GM19324 (cell line): ENCODE results near the gene TRIP10.
A peak's percentile ranks its signal among the peaks of the same experiment; 100 is the strongest.
"Not testable (repeated sequence)": the region's sequence is repeated elsewhere in the genome, so short reads cannot be mapped to it uniquely, and the experiment has no call there.

Experiments used
- ATAC-seq: cut with Tn5 transposase; IDR thresholded peaks from one replicate; pipeline ENCODE4 v1.9.1; 2021; ENCODE audit warnings: mild to moderate bottlenecking, moderate library complexity; ENCODE audit not compliant: unreplicated experiment, low FRiP score

Gene TRIP10

DNA sequence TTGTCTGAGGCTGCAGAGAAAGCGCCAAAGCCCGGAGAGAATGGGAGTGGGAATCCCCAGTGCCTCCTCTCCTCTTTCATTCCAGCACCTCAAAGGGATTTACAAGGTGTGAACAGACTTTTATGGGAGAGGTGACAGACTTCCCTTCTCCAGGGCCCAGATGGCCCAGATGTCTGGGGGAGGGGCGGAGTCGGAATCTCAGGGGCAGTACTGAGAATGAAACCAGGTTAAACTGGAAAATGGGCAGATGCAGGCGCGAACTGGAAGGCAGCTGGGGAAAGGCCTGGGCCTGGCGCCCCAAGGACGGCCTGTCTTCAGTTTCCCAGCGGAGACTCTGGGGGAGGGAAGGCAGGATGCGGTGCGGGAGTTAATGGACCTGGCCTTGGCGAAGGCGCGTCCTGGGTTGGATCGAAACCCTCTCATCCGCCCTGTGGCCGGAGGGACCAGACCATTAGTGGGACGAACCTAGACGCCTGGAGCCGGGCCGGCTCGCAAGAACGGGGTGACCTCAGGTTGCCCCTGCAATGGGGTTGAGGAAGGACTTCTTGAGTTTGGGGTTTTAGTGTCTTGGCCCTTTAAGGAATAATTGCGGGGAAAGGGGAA is 592 bp upstream of the TRIP10 start:
- no peak for ATAC-seq

DNA sequence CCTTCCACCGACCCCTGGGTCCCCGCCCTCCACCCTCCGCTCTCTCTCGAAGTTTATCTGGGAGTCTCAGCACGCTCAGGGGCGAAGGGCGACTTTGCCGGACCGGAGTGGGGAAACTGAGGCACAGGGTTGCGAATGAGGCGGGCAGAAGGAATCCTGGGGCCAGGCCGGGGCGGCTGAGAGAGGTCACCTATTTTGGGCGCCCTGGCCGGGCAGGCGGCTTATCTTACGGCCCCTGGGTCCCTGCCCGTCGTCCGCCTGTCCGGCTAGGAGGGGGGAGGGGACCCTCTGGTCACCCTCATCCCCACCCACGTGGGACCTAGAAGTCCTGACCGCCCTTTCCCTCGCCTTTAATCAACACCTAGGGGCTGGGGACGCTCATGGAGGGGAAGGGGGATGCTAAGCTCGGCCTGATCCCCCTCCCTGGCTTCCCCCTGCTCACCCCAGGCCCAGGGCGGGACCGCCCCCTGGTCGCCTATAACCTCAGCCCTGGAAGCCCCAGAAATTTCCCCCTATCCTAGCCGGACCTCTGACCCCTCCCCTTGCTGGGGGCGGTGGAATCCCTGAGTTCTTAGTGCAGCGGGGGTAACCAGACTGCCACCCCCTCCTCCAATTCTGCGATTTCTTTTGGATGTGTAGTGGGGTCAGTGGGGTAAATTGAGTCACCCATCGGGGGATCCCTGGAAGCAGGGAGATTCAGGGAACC is 556 bp downstream of the TRIP10 start:
- no peak for ATAC-seq

DNA sequence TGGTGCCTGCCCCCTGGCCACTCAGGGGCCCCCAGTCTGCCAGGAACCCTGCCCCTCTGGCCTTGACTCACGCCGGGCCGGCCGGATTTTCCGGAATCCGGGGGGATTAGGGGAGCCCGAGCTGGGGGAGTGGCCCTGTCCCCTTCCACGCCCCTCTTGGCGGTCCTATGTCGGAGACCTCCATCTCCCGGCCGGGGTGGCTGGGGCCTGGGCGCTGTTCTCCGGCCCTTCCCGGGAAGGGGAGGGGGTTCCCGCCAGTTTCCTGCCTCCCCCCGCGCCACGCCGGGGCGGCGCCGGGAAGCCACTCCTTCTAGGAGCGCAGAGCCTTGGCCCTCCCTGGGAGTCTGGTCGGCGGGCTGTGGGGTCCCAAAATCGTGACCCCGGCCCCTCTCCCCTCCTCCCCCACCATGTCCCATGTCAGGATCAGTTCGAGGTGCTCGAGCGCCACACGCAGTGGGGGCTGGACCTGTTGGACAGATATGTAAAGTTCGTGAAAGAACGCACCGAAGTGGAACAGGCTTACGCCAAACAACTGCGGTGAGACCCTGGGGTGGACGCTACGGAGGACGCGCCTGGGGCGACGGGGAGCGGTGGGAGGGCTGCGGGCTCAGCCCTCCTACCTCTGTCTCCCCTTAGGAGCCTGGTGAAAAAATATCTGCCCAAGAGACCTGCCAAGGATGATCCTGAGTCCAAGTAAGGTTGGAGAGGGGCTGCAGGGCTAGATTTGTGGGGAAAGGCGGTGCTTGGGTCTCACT is 1.3 kb downstream of the TRIP10 start:
- no peak for ATAC-seq

DNA sequence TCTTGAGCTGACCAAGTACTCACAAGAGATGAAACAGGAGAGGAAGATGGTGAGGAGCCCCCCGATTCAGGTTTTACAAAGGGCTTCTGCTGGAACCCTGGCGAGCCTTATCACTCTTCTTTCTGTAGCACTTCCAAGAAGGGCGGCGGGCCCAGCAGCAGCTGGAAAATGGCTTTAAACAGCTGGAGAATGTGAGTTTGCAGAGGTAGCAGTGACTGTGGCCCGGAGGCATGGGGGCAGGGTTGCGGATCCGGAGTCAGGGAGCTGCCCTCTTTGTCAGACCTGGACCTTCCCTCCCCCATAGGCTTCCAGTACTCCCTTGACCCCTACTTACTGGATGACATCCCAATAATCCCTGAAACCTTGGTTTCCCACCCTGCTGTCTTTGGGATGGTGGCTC is 3.6 kb downstream of the TRIP10 start:
- ATAC-seq, result no peak

GRCh38 chr19:6743714-6744380 is 4.4 kb downstream of the TRIP10 start:
- ATAC-seq, result no peak

GRCh38 chr19:6744381-6745301 is 5.2 kb downstream of the TRIP10 start:
- no peak for ATAC-seq

DNA sequence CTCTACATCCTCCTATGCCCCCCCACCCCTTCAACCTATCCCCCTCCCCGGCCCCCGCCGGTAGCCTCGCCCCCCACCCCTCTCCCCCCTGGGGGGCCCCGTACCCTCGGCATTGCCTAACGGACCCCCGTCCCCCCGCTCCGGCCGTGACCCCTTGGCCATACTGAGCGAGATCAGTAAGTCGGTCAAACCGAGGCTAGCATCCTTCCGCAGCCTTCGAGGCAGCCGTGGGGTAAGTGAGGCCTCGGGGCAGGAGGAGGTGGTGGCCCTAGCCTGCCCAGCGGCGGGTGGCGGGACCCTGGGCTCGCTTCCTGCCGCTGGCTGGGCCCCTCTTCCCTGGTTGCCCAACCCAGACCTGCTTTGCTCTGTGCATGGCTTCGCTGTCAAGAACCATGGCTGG is 6.5 kb downstream of the TRIP10 start:
- no peak for ATAC-seq

GRCh38 chr19:6748543-6748942 is 9.1 kb downstream of the TRIP10 start:
- not testable (repeated sequence) for ATAC-seq

GRCh38 chr19:6750062-6750461 is 10.6 kb downstream of the TRIP10 start:
- ATAC-seq, result no peak

- no peak for ATAC-seq
Measured at GRCh38 chr19:6751189-6751588, 11.7 kb downstream of the TRIP10 start.

- ATAC-seq, result no peak
Measured at GRCh38 chr19:6752256-6753177, 13.0 kb downstream of the TRIP10 start.

- ATAC-seq, result peak; percentile 76
Measured at GRCh38 chr19:6753178-6754031, 13.9 kb downstream of the TRIP10 start.

DNA sequence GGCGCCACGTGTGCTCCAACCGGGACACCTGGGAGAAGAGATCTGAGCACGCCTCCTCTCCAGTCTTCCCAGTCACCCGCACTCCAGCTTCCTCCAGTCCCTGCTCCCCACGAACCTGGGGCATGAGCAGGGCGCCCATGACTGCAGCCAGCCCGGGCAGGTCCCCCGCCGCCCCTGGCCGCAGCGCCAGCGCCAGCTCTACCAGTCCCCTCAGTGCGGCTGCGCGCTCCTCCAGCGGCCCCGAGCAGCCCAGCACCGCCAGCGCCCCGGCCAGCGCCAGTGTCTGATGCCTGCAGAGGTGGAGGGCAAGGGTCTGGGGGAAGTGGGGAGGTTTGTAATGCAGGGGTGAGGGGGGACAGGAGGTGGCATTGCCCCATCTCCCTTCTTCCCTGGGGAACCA is 14.7 kb downstream of the TRIP10 start:
- ATAC-seq, result no peak

GRCh38 chr19:6754653-6755463 is 15.4 kb downstream of the TRIP10 start:
- no peak for ATAC-seq

DNA sequence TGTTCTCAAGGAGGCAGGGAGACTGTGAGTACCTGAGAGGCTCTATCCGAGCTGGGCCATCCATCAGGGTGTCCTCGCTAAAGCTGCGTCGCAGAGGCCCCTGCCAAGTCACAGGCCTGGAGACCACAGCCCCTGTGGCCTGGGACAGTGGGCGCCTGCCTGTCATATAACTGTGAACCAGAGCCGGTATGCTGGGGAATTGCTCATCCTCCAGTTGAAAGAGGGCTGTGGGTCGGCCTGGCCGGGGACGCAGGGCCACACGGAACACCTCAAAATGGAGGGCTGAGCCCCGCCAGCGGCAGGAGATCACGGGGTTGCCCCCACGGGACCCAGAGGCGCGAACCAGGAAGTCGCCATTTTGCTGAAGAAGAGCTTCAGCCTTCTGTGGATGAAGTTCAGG is 21.1 kb downstream of the TRIP10 start:
- no peak for ATAC-seq

- no peak for ATAC-seq
Measured at GRCh38 chr19:6761053-6761676, 21.7 kb downstream of the TRIP10 start.

DNA sequence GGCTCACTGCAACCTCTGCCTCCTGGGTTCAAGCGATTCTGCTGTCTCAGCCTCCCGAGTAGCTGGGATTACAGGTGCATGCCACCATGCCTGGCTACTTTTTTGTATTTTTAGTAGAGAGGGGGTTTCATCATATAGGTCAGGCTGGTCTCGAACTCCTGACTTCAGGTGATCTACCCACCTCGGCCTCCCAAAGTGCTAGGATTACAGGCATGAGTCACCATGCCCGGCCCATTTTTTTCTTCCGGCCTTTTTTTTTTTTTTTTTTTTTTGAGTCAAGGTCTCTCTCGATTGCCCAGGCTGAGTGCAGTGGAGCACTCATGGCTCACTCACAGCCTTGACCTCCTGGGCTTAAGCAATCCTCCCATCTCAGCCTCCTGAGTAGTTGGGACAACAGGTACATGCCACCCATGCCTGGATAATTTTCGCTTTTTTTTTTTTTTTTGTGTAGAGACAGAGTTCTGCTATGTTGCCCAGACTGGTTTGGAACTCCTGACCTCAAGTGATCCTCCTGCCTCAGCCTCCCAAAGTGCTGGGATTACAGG is 22.8 kb downstream of the TRIP10 start:
- not testable (repeated sequence) for ATAC-seq
